Effector CD8-positive, alpha-beta T cell (primary cell): ENCODE results near the gene ADAMTS2.

Experiments used
- DNase-seq: peaks from one replicate; lab custom pipeline; 2025; lab: John Stamatoyannopoulos, UW

Gene ADAMTS2

DNA sequence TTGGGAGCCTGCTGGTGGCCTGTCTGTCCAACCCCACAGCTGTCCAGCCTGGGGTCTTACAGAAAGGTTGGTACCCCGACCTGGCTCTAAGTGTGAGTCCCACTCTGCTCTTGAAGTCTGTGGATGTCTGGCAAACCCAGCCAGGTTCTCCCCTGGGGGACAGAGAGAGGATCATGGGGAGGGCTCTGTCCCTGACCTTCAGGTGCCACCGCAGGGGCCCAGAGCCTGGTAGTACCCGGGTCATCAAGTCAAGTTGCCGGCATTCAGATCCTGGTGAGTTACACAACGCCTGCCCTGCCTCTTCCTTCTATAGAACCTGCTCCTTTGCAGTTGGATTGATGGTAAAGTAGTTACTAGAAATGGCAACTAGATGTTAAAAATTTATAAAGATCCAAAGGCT is 66.7 kb downstream of the ADAMTS2 start:
- DNase-seq = no peak

DNA sequence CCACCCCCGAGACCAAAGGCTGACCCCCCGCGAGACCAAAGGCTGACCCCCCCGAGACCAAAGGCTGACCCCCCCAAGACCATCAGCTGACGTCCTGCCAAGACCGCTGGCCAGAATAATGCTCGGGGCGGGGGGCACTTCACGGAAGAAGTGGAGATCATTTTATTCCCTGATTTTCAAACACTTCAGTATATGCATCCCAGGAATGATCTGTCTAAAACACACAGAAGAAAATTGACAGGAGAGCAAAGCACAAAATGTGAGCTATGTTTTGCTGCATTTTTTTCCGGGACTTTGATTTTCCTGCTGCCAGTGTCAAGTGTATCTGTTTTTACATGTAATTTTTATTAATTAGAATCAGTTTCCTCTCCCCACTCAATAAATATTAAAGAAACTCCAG is 67.1 kb downstream of the ADAMTS2 start:
- no peak for DNase-seq

DNA sequence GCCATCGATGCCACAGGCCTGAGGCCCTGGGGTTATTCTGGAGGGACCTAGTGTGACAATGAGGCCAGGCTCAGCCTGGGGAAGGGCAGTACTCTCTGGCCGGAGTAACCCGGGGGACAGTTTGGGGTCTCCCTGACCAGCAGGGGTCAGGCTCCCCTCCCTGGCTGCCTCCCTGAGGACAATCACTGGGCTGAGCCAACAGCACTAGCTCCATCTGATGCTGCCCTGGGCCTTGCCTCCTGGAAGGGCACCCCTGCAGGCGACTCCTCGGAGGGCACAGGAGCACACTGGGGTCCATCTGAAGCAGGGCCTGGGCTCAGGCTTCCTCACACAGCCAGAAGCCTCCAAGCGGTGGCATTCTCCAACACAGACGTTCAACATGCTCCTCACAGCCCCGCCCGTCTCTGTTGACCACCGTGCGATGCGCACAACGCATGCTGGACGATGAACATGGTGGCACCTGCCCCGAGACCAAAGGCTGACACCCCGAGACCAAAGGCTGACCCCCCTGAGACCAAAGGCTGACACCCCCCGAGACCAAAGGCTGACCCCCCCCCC is 68.3 kb downstream of the ADAMTS2 start:
- DNase-seq = no peak

DNA sequence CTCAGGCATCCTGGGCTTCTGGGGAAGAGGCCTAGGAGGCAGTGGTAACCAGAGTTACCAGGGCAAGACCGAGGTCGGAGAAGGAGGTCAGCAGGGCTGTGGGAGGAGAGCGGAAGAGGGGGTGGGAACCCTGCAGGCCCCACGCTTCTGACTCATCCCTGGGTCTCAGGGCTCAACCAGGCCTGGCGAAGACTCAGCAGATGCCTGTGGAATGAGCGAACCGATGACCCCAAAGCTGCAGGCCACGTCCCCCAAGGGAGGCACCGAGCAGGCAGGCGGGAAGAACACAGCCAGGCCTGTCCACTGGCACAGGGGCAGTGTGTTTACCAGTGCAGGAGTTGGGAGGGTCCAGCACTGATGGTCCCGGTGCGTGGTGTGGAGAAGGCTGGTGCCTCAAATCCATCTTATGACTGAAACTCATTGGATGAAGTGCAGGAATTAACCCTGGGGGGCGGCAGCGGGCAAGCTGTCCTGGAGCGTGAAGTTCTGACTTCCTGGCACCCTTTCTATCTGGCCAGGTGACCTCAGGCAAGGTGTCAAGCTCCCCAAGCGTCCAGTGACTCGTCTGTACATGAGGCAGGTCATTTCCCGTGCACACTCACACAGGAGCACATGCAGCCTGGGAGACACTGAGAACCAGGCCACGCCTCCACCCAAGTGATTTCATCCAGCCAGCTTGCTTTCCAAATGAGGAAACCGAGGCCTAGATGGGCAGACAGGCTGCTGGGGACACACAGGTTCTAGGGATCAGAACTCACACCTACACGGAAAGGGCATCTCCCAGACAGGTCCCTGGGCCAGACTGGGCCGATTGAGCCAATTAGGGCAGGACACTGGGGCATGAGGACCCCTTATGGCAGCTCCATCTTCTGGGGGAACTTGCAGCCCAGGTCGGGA is 69.1 kb downstream of the ADAMTS2 start:
- DNase-seq = no peak

DNA sequence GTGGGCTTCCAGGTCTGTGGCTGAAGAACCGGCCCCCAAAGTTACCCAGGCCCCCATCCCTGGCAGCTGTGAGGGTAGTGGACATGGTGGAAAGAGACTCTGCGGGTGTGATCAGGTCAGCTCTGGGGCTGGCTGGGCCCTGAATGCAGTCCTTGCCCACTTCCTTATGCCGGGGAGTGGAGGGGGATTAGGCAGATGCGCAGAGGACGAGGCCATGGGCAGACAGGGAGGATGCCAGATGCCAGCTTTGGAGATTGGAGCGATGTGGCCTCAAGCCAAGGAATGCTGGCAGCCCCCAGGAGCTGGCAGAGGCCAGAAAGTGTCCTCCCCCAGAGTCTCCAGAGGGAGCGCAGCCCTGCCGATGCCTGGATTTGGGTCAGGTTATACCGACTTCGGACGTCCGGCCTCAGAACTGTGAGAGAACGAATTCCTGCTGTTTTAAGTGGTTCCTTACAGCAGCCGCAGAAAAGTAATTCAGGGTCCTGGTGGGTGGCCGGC is 69.8 kb downstream of the ADAMTS2 start:
- no peak for DNase-seq

DNA sequence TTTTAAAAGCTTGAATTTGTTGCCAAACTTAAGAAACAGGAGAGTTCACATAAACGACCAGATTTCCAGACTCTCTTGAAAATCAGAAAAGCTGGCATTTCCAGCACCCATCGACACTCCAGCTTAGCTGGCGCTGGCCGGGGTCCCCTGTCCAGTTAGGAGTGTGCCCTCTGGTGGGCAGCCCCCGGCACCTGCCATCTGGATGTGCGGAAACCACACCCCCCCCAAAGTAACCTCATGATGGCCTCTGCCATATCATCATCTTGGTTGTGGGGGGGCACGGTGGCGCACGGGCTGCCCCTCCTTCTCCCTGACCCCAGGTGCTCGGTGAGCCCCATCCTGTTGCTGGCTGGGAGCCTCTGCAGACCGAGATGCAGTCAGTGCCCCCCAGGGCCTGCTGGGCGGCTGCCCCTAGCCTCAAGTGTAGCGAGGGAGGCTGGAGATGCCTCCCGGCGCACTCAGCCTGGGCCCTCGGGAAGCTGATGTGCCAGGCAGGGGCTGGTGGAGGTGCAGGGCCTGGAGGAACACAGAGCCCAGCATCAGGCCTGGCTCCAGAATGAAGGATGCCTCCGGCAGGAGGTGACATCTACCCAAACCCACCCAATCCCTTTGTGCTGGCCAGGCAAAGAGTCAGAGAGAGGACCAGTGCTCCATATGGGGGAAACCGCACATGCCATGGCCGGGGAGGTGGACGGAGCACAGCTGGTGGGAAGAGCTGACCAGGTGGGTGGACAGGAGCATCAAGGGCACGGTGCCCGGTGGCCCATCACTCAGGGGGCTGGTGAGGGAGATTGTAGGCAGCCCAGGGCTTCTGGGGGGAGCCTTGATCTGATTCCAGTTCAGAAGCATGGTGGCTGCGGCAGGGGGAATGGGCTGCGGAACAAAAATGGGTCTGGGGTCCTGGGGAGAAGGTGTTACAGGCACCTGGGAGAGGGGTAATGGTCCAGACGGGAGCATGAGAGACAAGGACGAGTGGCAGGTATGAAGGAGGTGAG is 70.6 kb downstream of the ADAMTS2 start:
- no peak for DNase-seq

DNA sequence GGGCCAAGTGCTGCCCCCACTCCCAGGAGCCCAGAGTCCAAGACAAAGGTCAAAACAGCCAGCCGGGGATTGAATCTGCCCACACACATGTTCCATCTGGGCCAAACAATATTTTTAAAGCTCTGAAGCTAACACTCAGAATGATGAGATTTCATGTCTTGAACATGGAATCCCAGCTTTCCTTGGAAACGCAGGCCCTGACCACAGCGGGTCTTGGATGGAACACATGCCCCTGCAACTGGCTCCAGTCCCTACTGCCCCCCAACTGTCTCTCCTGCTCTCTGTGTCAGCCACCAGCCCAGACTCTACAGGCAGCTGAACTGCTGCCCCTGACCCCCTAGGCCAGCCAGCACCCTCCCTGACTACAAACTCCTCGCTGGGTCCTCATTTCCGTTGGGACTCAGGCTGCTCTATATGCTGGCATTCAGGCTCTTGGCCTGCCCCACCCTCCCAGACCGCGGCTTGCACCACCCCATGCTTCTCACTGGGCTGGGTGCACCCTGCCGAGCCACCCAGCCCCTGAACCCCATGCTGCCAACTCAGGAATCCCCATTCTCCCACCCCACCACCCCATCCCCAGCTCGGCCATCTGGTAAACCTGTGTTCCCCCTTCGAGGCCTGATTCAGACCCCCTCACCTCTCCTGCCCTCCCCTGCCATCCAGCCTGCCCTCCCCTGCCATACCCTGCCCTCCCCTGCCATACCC is 71.7 kb downstream of the ADAMTS2 start:
- DNase-seq = no peak

DNA sequence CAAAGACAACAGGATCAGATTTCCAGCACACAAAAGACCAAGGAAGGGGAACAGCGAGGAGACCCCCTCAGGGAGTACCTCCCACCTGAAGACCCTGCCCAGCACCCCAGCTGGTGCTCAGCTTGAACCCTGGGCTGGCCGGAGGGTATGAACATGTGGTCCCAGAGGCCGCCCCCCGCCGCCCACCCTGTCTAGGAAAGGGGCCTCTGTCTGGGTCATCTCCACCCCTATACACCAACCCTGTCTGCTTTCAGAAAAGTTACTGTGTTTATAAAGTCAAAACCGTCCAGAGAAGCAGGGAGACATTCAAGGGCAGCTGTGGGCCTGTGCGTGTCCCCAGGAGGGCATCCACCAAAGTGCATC is 72.2 kb downstream of the ADAMTS2 start:
- no peak for DNase-seq

DNA sequence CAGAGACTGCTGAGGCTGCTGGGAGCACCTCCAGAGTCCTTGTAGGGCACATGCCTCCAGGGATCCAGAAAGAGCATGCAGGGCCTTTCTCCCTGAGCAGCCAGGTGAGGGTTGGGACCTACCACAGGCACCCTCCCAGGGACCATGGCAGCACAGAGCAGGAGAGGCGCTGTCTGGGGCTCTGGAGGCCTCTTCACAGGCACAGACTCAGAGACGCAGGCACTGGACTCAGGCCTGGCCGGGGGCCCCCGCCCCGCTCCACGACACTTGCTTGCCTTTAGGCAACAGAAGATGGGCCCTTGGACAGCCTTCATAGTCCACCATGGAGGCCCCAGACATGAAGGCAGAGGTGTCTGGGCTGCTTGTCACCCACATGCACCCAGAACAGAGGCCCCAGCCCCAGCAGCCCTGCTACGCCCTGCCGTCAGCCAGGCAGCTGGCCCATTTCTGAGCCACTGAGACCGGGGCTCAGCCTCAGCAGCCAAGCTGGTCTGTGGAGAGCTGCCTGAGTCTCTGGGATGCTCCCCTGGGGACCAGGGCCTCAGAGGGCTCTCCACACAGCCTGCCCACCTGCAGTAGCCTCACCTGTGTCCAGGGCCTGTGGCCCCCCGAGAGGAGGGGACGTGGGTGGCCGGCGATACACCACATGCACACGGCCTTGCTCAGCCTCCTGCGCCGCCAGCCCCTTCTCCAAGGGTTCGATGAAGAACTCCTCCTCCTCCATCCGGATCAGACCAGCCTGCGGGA is 72.8 kb downstream of the ADAMTS2 start:
- DNase-seq = no peak

DNA sequence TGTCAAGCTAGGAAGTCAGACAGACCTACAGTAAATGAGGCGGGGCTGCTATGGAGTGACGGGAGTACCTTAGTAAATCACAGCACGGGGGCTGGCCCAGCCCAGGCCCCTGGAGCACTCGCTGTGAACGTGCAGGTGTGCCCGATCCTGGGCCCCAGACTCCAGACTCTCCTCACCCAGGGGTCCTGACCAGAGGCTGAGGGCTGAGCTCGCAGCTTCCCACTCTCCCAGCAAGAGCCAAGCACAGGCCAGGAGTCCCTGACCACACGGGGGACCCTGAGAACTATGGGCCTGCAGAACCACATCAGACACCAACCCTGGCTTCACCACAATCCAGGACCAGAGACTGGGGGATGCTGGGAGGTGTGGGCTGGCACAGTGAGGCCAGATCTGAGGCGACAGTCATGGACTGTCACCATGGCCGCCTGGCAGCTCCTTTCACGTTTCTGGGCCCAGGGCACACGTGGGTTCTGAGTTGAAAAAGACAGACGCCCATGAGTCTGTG is 73.4 kb downstream of the ADAMTS2 start:
- no peak for DNase-seq

DNA sequence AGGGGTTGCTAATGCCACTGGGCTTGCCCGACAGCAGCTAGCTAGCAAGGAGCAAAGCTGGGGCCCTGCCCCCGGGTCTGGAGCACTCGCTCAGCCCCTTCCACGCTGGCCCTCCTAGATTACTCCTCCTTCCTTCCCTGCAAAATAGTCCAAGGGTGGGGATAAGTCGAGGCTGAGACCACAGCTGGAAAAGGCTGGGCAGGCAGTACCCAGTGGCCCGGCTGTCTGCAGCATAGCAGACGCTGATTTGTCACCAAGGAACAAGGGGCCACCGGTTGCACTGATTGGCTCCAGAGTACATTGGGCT is 73.9 kb downstream of the ADAMTS2 start:
- no peak for DNase-seq

DNA sequence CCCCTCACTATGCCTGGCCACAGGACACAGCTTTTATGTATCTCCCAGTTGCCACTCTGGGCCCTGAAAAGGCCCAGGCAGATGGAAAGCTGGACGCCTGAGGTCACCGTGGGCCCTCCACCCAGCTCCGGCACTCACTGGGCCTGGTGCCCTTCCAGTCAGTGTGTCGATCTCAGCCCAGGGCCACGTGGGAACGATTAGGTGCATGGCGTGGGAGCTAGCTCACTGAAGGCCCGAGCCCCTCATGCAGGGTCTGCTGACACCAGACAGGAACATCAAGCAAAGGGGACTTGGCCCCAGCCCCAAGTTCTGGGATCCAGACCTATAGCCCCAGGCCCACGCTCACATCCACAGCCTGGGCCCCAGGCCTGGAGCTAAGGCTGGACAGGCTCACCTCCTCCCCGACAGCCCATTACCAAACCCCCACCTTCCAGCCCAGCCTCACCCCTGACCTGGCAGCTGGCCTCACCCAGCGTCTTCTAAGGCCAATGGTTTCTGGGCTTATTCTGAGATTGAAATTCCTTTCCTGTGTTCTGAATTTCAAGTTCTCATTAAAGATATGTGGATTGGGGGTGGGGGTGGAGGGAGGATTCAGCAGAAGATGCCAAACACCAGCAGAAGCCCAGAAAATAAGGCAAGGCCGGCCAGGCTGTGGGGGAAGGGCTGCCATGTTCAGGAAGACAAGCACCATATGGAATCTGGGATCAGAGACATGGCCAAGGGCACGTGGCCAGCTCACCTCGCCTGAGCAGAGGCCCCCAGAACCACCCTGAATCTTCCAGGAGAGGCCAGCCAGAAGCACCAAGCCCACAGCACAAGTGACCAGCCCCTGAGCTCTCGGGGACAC is 74.5 kb downstream of the ADAMTS2 start:
- DNase-seq = no peak

DNA sequence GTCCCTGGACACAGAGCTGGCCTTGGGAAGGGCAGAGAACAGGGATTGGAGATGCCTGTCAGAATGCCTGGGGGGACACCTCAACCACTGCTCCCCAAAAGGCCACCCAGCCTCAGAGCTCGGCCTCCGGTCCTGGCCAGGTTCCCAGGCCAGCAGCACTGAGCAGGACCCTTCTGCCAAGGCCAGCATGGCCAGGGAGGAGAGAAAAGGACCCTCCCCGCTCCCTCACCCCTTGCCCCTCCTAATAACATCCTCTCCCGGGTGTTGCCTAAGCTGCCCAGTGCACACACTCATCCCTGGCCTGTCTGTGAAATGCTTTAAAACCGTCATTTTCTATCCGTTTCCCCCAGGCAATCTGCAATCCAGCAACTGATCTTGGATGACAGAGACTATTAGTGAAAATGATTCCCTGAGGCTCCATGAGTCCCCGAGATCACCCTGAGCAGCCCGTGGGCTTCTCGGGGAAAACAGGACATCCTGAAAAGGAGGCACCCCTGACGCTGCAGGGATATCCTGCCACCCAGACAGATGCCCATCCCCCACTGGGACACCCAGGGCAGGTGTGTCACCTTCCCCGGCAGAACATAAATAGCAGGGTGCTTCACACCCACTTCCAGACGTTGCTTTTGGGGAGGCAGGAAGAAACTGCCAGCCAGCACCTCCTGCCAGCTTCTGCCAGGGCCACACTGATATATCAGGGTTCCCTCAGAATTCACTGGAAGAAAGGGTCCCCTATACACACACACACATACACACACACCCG is 75.3 kb downstream of the ADAMTS2 start:
- DNase-seq = no peak

DNA sequence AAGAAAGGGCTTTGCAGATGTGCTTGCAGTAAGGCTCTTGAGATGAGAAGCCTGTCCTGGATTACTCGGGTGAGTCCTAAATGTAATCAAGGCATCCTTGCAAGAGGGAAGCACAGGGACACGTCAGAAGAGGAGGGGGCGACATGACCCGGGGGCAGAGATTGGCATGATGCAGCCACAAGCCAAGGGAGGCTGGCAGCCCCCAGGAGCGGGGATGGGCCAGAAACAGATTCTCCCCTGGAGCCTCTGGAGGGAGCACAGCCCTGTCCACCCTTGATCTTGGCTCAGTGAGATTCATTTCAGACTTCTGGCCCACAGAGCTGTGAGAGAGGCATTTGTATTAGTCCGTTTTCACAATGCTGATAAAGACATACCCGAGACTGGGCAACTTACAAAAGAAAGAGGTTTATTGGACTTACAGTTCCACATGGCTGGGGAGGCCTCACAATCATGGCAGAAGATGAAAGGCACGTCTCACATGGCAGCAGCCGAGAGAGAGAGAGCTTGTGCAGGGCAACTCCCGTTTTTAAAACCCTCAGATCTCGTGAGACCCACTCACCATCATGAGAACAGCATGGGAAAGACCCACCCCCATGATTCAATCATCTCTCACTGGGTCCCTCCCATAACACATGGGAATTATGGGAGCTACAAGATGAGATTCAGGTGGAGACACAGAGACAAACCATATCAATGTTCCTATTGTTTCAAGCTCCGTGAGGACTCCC is 76.1 kb downstream of the ADAMTS2 start:
- DNase-seq = no peak

DNA sequence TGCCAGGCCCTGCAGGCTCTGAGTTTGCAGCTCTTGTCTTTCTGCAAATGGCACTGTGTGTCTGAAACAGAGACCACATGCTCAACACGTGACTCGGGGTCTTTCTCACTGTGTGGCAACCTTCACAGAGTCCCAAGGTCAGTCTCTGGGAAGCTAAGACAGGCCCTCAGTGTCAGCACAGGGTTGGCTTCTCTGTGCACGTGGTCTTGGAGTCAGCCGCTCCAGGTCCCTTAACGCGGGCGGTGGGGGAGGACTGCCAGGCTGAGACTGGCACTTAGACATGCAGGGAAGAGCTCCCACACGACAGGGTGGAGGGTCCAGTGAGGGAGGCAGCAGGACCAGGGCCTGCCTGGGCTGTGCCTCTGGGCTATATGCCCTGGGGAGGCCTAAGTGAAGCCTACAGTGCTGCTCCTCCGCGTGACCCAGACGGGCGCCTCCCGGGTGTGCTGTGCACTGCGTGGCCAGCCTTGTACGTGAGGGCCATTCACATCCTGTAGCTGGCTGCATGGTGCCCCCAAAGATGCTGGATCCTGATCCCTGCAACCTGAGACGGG is 76.8 kb downstream of the ADAMTS2 start:
- no peak for DNase-seq

DNA sequence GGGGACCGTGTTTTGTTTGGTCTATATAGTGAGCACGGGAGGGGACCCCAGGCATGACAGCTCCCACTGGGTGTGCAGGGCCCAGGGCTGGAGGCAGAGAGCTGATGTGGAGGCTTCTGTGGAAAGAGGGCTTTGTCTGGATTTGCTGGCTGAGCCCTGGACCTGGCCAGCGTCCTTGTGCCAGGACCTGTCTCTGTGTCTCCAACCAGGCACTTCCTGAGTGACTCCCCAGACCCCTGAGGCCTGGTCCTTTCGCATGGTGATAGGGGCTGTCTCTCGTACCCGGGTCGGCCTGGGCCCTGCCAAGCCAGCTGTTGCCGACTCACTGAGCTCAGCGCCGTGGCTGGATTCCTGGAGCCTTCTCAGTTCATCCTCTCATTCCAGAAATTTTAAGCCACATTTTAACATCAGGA is 77.6 kb downstream of the ADAMTS2 start:
- DNase-seq = no peak

DNA sequence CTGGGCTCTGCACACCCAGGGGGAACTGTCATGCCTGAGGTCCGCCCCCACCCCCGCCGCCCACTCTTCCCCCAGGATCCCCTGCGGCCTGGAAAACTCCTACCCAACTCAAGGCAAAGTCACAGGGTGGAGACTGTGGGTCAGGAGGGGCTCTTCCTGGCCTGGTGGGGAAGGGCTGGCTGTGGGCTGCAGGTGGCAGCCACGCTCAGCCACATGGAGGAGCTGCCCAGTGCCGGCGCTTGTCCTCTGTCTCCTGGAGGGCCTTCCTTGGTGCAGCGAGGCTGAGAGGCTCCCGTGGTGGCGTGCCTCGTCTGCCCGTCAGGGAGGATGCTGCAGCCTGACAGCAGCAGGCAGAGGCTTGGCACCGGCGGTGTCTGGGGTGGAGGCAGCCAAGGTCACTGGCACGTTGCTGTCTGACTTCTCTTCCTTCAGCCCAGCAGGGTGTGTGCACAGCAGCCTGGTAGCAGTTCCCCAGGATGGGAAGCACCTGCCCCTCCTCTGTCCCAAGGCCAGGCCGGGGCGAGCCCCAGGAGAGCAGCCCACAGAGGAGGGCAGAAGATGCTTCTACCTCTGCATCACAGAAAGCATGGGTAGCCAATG is 78.1 kb downstream of the ADAMTS2 start:
- DNase-seq = no peak
